HepG2 (cell line): Measurements from ENCODE around the gene AUP1. TPM values are rescaled to one million over a fixed set of nuclear protein-coding genes. Genes with fewer than 3 reads are reported as not detected.
A peak's percentile ranks its signal among the peaks of the same experiment; 100 is the strongest.

Experiments used
- CCDC6 ChIP-seq: sonication (generic); formaldehyde crosslinking; IDR thresholded peaks from 2 replicates; pipeline ENCODE4 v1.8.1; 2022; ENCODE audit warnings: mild to moderate bottlenecking, missing genetic modification reagents, moderate library complexity
- CENPX ChIP-seq: sonication (generic); formaldehyde crosslinking; IDR thresholded peaks from 2 replicates; pipeline ENCODE4 v1.9.0; 2021; ENCODE audit warnings: mild to moderate bottlenecking, missing genetic modification reagents, moderate library complexity
- HDAC2 ChIP-seq: sonication (generic); formaldehyde crosslinking; IDR thresholded peaks from 2 replicates; pipeline ENCODE4 v1.4.0; 2020; ENCODE audit warnings: missing genetic modification reagents
- HNF4G ChIP-seq, 2 experiments: sonication (generic) in 1 of 2; formaldehyde crosslinking in 1 of 2; IDR thresholded peaks; 2 replicates each; pipeline versions ENCODE4 v1.4.0 to v1.6.1; 2011 to 2020; ENCODE audit warnings: borderline replicate concordance in 2 of 2, low read depth in 2 of 2, mild to moderate bottlenecking in 2 of 2, low read length in 1 of 2, missing genetic modification reagents in 1 of 2, moderate library complexity in 1 of 2
- KAT7 ChIP-seq: IDR thresholded peaks from 2 replicates; pipeline ENCODE4 v1.6.1; 2018; ENCODE audit warnings: borderline replicate concordance, missing compliant biosample characterization
- MATR3 ChIP-seq: sonication (generic); formaldehyde crosslinking; IDR thresholded peaks from 2 replicates; pipeline ENCODE4 v1.4.0; 2020; ENCODE audit warnings: missing genetic modification reagents
- NAIF1 ChIP-seq: sonication (generic); formaldehyde crosslinking; IDR thresholded peaks from 2 replicates; pipeline ENCODE4 v1.5.0; 2020; ENCODE audit warnings: mild to moderate bottlenecking, missing genetic modification reagents, borderline replicate concordance
- NFAT5 ChIP-seq: sonication (generic); formaldehyde crosslinking; IDR thresholded peaks from 2 replicates; pipeline ENCODE4 v1.4.0; 2020; ENCODE audit warnings: missing genetic modification reagents
- THAP7 ChIP-seq: sonication (generic); formaldehyde crosslinking; IDR thresholded peaks from 2 replicates; pipeline ENCODE4 v1.8.1; 2023; ENCODE audit warnings: mild to moderate bottlenecking, missing genetic modification reagents
- TOPORS ChIP-seq: sonication (generic); formaldehyde crosslinking; IDR thresholded peaks from 2 replicates; pipeline ENCODE4 v1.8.0; 2023; ENCODE audit warnings: mild to moderate bottlenecking, missing genetic modification reagents
- TRAFD1 ChIP-seq: sonication (generic); formaldehyde crosslinking; IDR thresholded peaks from 2 replicates; pipeline ENCODE4 v1.5.1; 2020; ENCODE audit warnings: missing genetic modification reagents, mild to moderate bottlenecking, borderline replicate concordance
- ZNF234 ChIP-seq: sonication (generic); formaldehyde crosslinking; conservative IDR thresholded peaks from 2 replicates; pipeline ENCODE4 v1.5.1; 2020; ENCODE audit warnings: mild to moderate bottlenecking, missing genetic modification reagents
- ZNF275 ChIP-seq: sonication (generic); formaldehyde crosslinking; IDR thresholded peaks from 2 replicates; pipeline ENCODE4 v1.8.0; 2022; ENCODE audit warnings: missing genetic modification reagents, mild to moderate bottlenecking, inconsistent platforms, borderline replicate concordance
- ZNF296 ChIP-seq: sonication (generic); formaldehyde crosslinking; conservative IDR thresholded peaks from 2 replicates; pipeline ENCODE4 v1.5.0; 2020; ENCODE audit warnings: mild to moderate bottlenecking, missing genetic modification reagents
- ZNF430 ChIP-seq: sonication (generic); formaldehyde crosslinking; IDR thresholded peaks from 2 replicates; pipeline ENCODE4 v1.9.0; 2021; ENCODE audit warnings: mild to moderate bottlenecking, missing genetic modification reagents
- ZNF431 ChIP-seq: sonication (generic); formaldehyde crosslinking; IDR thresholded peaks from 2 replicates; pipeline ENCODE4 v1.9.0; 2022; ENCODE audit warnings: missing genetic modification reagents, low read depth, mild to moderate bottlenecking, borderline replicate concordance
- ZNF460 ChIP-seq: sonication (generic); formaldehyde crosslinking; IDR thresholded peaks from 2 replicates; pipeline ENCODE4 v1.5.1; 2020; ENCODE audit warnings: missing genetic modification reagents, mild to moderate bottlenecking, borderline replicate concordance
- ZNF678 ChIP-seq: sonication (generic); formaldehyde crosslinking; IDR thresholded peaks from 2 replicates; pipeline ENCODE4 v1.4.0; 2020; ENCODE audit warnings: mild to moderate bottlenecking, missing genetic modification reagents
- ZNF850 ChIP-seq: sonication (generic); formaldehyde crosslinking; conservative IDR thresholded peaks from 2 replicates; pipeline ENCODE4 v1.9.0; 2021; ENCODE audit warnings: mild to moderate bottlenecking, missing genetic modification reagents
- polyA plus RNA-seq, 8 experiments: library from polyadenylated mRNA; depleted of rRNA in 3 of 8; stranded (reverse) in 7 of 8; unstranded in 1 of 8; fragments of >200 nt; fragmentation: Illumina TruSeq in 4 of 8; extraction: Trizol in 4 of 8; gene quantifications; 2 replicates each; pipeline versions ENCODE4 v1.2.1 to v1.2.3, GENCODE V29; 2011 to 2016; ENCODE audit warnings: low read depth in 4 of 8, missing spikeins in 1 of 8, mixed read lengths in 1 of 8; ENCODE audit not compliant: insufficient read depth in 1 of 8
- total RNA-seq, 5 experiments: library from RNA; depleted of rRNA; stranded (reverse); fragments of >200 nt; fragmentation: Illumina TruSeq; extraction: Trizol; gene quantifications; 2 replicates each; pipeline ENCODE4 v1.2.3, GENCODE V29; 2016; ENCODE audit warnings: low read depth in 1 of 5

AUP1 gene
- total and polyA plus RNA-seq, 2 of the 13 experiments (the other 11 are each of a cell fraction or from before 2014, with no cell fraction given) = 174 to 267 TPM

GRCh38 chr2:74529357-74530238 lies at the start of gene AUP1, which contains the start of gene HTRA2 (continued):
- TF ChIP-seq ZNF234 (CRISPR knock-in tag) (peak; percentile 91), ZNF431 (CRISPR knock-in tag) (no peak), ZNF460 (peak; percentile 38; the same call in 1 of the 2 replicates), CCDC6 (CRISPR knock-in tag) (peak; percentile 58; the same call in 1 of the 2 replicates), KAT7 (peak; percentile 80; the same call in 1 of the 2 replicates), ZNF678 (CRISPR knock-in tag) (peak; percentile 96; the same call in 1 of the 2 replicates), TOPORS (CRISPR knock-in tag) (peak; percentile 20; the same call in 1 of the 2 replicates), TRAFD1 (CRISPR knock-in tag) (no peak; the same call in 1 of the 2 replicates), NAIF1 (CRISPR knock-in tag) (no peak), MATR3 (CRISPR knock-in tag) (no peak), ZNF850 (CRISPR knock-in tag) (peak; percentile 80), CENPX (no peak), HNF4G (IDR thresholded peaks at IDR 0.05; ENCODE audit: borderline replicate concordance, low read depth, low read length) (no peak; the same call in 1 of the 2 replicates), HNF4G (CRISPR knock-in tag; IDR thresholded peaks at IDR 0.05; ENCODE audit: borderline replicate concordance, low read depth) (no peak), ZNF275 (peak; percentile 90), HDAC2 (CRISPR knock-in tag) (peak; percentile 29), THAP7 (CRISPR knock-in tag) (peak; percentile 90), NFAT5 (no peak), ZNF430 (CRISPR knock-in tag) (peak; percentile 62), ZNF296 (no peak; the same call in 1 of the 2 replicates)
